Measurements from ENCODE around the gene LRRC23.
"Not testable (repeated sequence)": the region's sequence is repeated elsewhere in the genome, so short reads cannot be mapped to it uniquely, and the experiment has no call there.

The LRRC23 gene

DNA sequence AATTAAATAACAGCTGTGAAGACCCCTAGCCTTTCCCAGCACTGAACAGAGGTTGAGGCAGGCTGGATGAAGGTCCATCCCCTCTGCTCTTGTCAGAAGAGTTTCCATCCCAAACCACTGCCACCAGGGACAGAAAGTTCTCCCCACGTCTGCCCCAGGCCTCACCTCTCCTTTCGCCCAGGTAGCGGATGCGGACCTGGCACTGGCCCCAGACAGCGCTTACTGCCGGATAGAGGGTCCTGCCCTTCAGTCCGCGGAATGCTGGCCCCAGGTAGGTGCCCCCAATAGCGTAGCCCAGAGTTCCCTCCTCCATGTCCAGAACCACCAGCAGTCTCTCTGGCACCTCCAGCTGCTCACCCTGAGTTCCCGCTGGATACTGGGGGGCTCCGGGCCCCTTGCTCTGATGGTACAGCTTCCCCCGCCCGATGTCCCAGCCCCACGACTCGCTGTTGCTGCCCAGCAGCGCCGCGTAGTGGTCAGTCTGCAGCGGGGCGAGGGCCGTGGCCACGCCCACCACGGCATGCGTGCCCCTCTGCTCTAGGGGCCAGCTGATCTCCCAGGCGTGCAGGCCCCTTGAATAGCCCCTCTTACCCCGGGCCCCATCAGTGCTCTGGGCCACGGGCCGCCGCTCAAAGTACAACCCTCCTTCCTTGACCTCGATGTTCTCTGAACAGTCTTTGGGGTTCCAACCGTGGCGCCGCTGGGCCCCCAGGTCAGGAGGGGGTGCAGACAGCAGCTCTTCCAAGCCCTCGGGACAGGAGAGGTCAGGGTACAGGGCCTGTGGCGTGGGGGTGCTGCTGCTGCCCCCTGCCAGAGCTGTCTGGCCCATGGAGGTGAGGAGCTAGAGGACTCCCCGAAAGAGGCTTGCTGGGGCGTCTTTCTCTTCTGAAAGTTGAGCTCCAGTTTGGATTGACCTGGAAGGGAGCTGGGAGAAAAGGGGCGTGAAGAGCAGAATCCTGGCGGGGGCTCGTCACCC lies 32.3 kb upstream of the LRRC23 start:
- peak; percentile 90 for DNase-seq

DNA sequence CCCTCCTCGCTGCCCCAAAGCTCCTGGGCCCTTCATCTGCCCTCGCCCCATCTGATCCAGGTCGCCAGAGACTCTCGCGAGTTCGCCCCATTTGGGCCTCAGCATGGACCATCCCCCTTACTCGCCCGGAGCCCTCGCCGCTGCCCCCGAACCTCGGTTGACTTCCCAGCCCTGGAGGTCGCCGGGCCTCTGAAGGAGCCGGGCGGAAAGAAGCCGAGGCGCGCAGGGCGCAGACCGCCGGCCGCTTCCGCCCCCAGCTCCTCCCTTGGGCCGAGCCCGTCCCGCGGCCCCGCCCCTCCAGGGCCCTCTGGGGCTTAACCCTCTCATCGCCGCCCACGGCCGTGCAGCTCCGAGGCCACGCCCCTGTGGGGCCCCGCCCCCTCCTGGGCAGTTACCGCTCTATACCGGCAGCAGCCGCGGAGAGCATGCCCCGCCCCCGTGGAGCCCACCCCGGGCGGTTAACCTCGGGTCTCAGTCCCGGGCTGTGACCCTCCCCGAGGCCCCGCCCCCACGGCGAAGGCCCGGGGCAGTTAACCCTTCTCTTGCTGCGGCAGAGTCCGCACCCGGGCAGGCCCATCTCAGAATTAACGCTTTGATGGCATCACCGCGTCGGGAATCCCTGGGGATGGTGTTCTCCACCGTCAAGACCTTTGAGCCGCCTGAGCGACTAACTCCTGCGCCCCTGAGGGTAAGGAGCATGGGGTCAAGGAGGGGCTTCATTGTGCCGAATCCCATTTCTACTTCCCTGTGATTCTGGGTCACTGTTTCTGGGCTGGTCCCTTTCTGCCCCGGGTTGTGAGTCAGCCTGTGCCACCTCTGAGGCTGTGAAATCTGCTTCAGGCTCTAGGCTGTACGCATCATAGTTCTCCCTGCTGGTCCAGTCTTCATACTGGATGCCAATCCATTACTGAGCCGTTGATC lies 31.3 kb upstream of the LRRC23 start, which contains the start of gene SPSB2:
TSS of gene SPSB2 (minus strand) at position 210 of the 921 bp plus-strand sequence. CDS start 402 bp downstream, outside the sequence.
- peak; percentile 99 for DNase-seq

DNA sequence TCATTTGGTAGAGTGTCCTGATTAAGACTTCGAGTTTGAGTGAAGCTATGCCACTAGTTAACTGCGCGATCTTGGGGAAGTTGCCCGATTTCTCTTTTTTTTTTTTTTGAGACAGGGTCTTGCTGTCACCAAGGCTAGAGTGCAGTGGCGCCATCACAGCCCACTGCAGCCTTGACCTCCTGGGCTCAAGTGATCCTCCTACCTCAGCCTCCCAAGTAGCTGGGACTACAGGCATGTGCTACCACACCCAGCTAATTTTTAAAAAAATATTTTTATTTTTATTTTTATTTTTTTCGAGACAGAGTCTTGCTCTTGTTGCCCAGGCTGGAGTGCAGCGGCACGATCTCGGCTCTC lies 30.6 kb upstream of the LRRC23 start:
- DNase-seq: not testable (repeated sequence)

DNA sequence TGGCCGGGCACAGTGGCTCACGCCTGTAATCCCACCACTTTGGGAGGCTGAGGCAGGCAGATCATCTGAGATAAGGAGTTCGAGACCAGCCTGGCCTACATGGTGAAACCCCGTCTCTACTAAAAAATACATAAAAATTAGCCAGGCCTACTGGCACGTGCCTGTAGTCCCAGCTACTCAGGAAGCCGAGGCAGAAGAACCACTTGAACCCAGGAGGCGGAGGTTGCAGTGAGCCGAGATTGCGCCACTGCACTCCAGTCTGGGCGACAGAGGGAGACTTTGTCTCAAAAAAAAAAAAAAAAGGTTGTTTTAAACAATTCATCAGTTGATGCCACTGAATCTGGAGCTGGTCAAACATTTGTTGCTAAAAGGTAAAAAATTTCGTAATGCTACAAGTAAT lies 24.8 kb upstream of the LRRC23 start:
- DNase-seq: not testable (repeated sequence)

DNA sequence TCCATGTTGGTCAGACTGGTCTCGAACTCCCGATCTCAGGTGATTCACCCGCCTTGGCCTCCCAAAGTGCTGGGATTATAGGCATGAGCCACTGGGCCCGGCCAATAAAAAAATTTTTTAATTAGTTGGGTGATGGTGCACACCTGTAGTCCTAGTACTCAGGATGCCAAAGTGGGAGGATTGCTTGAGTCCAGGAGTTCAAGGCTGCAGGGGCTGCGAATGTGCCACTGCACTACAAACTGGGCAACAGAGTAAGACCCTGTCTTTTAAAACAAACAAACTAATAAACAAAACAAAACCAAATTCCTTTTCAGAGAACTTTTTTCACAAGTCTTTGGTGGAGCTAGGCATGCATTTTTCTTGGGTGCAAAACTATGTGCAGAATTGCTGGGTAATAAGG lies 21.4 kb upstream of the LRRC23 start:
- DNase-seq: no peak

DNA sequence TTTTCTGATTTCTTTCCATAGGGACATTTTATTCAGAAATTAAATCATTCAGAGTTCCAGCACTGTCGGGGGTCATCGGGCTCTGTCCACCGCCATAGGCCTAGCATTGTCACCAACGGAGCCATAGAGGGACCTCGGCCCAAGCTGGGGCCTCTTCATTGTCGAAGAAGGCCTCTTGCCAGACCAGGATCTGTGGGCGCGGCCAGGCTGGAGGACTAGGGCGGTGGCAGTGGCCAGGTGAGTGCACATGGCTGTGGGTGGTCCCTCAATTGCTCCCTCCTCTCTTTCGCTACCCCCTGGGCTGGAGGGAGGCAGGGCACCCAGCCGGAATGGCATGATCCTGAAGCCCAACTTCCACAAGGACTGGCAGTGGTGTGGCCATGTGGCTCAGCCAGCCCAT lies 20.9 kb upstream of the LRRC23 start:
- no peak for DNase-seq

DNA sequence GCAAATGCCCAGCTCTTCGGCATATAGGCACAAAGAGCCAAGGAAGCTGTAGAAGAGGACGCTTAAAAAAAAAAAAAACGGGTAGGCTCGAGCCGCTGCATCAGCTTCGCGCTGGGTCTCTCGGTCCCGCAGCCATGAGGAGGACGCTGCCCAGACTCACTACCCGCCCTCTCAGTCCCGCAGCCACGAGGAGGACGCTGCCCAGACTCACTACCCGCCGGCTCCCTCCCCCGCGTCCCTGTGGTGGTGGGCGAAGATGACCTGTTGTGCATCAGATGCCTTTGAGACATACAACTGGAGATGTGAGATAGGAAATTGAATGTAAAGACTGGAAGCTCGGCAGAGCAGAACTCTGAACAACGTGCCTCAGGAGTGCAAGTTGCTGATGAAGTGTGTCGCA lies 20.1 kb upstream of the LRRC23 start:
- DNase-seq: no peak

DNA sequence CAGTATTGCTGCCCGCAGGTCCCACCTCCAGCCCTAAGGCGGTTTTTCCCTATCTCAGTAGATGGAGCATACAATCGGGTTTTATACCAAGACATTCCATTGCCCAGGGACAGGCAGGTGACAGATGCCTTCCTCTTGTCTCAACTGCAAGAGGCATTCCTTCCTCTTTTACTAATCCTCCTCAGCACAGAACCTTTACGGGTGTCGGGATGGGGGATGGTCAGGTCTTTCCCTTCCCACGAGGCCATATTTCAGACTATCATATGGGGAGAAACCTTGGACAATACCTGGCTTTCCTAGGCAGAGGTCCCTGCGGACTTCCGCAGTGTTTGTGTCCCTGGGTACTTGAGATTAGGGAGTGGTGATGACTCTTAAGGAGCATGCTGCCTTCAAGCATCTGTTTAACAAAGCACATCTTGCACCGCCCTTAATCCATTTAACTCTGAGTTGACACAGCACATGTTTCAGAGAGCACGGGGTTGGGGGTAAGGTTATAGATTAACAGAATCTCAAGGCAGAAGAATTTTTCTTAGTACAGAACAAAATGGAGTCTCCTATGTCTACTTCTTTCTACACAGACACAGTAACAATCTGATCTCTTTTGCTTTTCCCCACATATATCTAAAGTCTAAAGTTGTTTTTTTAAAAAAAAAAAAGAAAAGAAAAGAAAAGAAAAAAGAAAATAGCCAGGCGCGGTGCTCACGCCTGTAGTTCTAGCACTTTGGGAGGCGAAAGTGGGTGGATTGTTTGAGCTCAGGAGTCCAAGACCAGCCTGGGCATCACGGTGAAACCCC lies 18.2 kb upstream of the LRRC23 start:
- not testable (repeated sequence) for DNase-seq

DNA sequence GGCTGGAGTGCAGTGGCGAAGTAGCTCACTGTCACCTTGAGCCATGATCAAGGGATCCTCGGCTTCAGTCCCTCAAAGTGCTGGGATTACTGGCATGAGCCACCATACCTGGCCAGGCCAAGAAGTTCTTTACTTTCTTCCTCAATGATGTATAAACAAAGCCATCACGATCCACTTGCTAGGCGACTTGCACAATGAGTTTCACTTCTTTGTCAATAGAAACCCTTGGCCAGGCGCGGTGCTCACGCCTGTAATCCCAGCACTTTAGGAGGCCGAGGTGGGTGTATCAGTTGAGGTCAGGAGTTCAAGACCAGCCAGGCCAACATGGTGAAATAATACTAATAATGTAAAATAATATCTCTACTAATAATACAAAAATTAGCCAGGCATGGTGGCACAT lies 17.2 kb upstream of the LRRC23 start:
- DNase-seq: no peak

DNA sequence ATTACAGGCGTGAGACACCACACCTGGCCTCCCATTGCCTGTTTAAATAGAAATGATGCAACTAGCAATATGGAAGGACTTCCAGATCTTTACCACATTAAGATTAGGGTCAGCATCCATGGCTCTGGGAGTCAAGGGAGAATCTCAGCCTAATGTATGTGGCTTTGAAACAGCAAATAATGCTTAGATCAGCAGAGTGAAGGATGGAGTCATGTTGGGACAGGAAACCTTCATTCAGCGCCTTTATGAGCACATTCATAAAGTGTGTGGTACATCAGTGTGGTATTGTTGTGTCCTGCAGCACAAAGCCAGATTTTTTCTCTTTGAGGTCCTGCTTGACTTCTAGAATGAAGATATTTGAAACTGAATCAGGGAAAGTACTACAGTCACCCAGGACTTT lies 16.3 kb upstream of the LRRC23 start:
- peak; percentile 24 for DNase-seq

DNA sequence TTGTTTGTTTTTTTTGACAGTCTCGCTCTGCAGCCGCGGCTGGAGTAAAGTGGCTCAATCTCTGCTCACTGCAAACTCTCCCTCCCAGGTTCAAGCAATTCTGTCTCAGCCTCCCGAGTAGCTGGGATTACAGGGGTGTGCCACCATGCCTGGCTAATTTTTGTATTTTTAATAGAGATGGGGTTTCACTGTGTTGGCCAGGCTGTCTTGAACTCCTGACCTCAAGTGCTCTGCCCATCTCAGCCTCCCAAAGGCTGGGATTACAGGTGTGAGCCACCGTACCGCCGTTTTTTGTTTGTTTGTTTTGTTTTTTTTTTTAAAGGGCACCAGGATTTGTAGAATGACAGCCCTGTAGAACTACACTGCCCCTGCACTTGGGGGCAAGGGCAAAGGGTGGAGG lies 15.8 kb upstream of the LRRC23 start:
- not testable (repeated sequence) for DNase-seq

DNA sequence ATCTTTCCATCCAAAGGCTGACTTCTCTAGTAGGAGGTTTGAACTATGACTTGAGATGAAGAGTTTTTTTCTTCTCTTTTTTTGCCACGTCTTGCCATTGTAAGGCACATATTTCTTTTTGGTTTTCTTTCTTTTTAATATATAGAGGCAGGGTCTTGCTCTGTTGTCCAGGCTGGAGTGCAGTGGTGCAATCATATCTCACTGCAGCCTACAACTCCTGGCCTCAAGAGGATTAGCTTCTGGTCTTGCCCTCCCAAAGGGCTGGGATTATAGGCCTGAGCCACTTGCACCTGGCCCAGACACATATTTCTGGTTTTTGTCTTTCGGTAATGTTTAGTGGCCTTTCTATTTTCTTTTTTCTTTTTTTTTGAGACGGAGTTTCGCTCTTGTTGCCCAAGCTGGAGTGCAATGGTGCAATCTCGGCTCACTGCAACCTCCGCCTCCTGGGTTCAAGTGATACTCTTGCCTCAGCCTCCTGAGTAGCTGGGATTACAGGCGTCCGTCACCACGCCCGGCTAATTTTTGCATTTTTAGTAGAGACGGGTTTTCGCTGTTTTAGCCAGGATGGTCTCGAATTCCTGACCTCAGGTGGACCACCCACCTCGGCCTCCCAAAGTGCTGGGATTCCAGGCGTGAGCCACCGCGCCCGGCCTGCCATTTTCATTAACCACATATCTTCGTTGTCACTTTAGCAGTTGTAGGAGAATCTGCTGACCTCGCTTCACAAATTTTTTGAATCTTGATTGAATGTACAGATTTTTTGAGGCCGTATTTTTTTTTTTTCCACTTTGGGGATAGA lies 14.6 kb upstream of the LRRC23 start:
- not testable (repeated sequence) for DNase-seq

DNA sequence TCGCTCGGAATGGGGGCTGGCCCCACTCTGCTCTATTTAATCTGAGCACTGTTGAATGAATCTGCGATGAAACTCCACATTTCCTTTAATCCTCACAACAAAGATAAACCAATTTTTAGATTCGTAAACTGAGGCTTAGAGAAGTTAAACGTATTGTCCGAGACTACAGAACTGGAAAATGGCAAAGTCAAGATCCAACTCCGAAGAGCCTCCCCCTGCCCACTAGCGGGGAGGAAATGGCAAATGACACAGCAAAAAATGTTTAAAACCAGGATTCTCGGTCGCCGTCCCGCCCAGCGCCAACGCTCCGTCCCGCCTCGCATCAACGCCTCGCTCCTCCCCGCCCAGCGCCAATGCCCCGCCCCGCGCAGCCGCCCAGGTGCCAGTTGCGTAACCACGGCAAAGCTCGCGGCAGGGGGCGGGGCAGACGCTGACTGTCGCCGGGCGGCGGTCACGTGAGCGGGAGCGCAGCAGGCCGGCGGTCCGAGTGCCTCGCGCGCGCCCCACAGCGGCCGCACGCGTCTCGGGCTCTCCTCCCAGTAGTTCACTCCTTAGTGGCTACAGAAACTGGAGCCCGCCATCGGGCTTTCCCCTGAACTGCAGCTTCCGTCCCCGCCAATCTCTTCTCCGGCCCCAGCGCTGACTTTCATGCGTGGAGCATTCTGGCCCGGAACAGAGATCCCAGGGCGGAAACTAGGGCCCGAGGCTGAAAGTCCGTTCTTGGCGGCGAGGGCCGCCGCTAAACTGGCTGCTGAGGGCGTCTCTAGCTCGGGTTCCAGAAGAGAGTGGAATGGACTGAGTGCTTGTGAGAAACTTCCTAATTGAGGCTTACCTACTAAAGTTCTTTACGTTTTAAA lies 13.6 kb upstream of the LRRC23 start:
- peak; percentile 99 for DNase-seq

DNA sequence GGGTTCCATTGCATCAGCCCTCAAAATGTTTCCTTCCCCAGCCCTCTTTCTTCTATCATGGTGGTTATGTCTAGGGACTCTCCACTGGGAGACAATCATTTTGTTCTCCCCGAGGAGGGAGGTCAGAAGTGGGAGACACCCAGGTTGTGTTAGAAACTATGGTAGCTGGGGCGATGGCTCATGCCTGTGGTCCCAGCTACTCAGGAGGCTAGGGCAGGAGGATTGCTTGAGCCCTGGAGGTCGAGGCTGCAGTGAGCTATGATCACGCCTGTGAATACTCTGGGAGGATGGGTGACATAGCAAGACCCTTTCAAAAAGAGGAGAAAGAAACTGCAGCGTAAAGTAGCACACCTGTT lies 13.0 kb upstream of the LRRC23 start:
- DNase-seq: peak; percentile 33

DNA sequence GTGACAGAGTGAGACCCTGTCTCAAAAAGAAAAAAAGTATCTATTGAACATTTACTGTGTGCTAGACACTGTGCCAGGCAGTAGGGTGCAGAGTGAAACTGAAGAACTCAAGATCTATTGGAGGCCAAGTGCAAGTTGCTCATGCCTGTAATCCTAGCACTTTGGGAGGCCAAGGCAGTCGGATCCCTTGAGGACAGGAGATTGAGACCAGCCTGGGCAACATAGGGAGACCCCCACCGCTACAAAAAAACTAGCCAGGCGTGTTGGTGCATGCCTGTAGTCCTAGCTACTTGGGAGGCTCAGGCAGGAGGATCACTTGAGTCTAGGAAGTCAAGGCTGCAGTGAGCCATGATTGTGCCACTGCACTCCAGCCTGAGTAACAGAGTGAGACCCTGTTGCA lies 11.9 kb upstream of the LRRC23 start:
- DNase-seq: not testable (repeated sequence)

DNA sequence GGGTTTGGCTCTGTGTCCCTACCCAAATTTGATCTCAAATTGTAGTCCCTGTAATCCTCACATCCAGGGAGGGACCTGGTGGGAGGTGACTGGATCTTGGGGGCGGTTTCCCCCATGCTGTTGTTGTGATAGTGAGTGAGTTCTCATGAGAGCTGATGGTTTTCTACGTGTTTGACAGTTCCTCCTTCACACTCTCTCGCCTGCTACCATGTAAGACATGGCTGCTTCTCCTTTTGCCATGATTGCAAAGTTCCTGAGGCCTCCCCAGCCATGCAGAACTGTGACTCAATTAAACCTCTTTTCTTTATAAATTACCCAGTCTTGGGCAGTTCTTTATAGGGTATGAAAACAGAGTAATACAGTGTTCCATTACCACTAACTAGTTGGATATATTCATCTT lies 10.3 kb upstream of the LRRC23 start:
- DNase-seq: no peak

DNA sequence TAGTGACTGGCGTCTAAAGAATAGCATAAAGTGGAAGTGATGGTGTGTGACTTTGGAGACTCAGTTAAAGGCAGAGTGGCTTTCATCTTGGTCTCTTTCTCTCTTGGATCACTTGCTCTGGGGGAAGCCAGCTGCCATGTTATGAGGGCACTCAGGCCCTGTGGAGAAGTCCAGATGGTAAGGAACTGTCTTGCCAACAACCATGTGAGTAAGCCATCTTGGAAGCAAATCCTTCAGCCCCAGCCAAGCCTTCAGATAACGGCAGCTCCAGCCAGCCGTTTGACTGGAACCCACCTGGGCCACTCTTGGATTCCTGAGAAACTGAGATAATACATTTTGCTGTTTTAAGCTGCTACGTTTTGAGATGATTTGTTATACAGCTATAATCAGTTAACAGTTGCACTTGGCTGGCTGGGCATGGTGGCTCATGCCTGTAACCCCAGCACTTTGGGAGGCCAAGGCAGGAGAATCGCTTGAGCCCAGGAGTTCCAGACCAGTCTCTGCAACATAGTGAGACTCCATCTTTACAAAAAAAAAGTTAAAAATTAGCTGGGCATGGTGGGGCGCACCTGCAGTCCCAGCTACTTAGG lies 7.7 kb upstream of the LRRC23 start:
- DNase-seq: no peak

DNA sequence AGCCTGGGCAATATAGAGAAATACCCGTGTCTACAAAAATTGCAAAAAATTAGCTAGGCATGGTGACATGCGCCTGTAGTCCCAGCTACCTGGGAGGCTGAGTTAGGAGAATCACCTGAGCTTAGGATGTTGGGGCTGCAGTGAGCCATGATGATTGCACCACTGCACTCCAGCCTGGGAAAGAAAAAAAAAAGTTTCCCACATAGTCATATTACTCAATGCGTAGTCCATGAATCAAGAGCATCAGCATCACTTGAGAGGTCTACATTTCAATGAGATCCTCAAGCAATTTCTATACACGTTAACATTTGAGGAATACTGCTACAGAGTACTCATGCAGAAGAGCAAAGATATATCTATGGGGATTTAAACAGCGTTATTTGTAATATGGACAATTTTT lies 5.2 kb upstream of the LRRC23 start:
- no peak for DNase-seq

DNA sequence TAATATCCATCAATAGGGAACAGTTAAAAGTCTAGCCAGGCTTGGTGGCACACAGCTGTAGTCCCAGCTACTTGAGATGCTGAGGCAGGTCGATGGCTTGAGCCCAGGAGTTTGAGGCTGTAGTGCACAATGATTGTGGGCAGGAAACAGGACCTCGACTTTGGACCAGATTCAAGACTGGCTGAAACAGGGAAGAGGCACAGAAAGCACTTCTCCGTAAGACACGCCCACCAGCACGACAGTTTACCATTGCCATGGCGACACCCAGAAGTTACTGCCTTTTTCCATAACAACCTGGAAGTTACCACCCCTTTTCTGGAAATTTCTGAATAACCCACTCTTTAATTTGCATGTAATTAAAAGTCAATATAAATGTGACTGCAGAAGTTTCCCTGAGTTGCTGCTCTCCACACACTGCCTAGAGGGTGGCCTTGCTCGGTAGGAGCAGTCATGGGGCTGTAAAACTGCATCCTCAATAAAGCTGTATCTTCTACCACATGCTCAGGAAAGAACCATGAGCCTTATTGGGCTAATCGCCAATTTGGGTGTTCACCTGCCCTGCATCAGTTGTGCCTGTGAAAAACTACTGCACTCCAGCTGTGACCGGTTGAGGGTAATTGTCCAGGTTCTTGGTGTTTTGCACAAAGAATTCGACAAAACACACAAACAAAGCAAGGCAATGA lies 4.6 kb upstream of the LRRC23 start:
- DNase-seq: no peak

DNA sequence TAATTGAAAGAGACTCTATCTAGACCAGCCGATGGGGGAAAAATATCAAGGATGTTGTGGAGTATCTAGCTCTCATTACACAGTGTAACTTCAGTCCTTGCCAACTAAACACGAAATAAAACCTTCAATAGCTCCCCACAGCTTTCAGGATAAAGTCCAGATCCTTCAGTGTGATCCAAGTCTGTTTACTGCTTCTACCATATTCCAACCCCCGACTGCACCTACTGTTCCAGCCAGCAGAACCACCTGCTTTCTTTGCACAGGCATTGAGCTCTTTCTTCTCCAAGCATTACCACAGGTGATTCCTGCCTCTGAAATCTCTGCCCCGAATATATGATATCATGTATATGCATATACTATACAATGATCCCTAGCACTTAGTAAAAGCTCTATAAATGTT lies 2.2 kb upstream of the LRRC23 start:
- no peak for DNase-seq

All from activated CD4-positive, alpha-beta T cell treated with anti-CD3 and anti-CD28 coated beads, Interleukin-10, Interleukin-2, amounts not matched to agents 100 ng/mL and 50 ng/mL, durations not matched to agents 16 hours and 8 hours (primary cell).